ENCODE data around the gene TMEM135. TPM values are rescaled to one million over a fixed set of nuclear protein-coding genes. Genes with fewer than 3 reads are reported as not detected.
"Not testable (repeated sequence)": the region's sequence is repeated elsewhere in the genome, so short reads cannot be mapped to it uniquely, and the experiment has no call there.

TMEM135 gene
- total RNA-seq, 2 experiments from 2014 or later = 21.8 to 24.8 TPM

DNA sequence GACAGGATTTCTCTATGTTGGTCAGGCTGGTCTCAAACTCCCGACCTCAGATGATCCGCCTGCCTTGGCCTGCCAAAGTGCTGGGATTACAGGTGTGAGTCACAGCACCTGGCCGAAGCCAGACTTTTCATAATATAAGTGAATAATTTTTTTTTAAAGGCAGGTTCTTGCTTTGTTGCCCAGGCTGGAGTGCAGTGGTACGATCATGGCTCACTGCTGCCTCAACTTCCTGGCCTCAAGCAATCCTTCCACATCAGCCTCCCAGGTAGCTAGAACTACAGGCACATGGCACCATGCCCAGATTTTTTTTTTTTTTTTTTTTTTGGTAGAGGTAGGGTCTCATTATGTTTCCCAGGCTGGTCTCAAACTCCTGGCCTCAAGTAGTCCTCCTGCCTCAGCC is 33.5 kb upstream of the TMEM135 start:
- H3K27me3 Mint-ChIP-seq (ENCODE audit: low read depth); DNase-seq; H3K36me3 Mint-ChIP-seq (ENCODE audit: low read depth); H3K4me1 Mint-ChIP-seq (ENCODE audit: low read depth); H3K4me3 Mint-ChIP-seq; H3K9me3 Mint-ChIP-seq; intact Hi-C loops (cut with micrococcal nuclease); H3K27ac Mint-ChIP-seq: not testable (repeated sequence)
- CTCF ChIA-PET = interaction anchor here (0.7 kb wide), 1 partner anchor 349 kb away, joined by 3 read pairs; no protein-coding TSS in a partner anchor

DNA sequence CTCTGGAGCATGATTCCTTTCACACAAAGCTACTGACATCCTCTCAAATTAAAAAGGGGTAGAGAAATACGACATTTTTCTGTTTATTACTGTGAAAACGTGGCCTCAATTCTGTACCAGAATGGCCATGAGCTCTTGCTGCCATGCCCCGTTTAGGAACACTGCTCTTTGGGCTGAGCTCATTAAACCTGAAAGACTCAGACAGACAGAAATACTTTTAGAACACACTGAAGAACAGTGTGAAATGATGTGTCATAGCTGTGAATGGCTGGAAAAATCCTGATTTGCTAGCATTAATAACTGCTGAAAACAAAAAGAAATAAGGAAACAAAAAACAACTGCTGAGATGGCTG is 32.2 kb upstream of the TMEM135 start:
- H3K27me3 Mint-ChIP-seq (ENCODE audit: low read depth) = peaks cover 2% of the 10 kb centered on the region
- no peaks in the 10 kb centered on the region for H3K9me3 Mint-ChIP-seq
- intact Hi-C loops (cut with micrococcal nuclease) = no loop called here
- H3K4me1 Mint-ChIP-seq (ENCODE audit: low read depth) = no peaks in the 10 kb centered on the region
- no peak for DNase-seq
- CTCF ChIA-PET = interaction anchor here (0.6 to 0.9 kb wide), 2 partner anchors 15 to 25 kb away, joined by 3 to 4 read pairs; no protein-coding TSS in a partner anchor
- no peaks in the 10 kb centered on the region for H3K36me3 Mint-ChIP-seq (ENCODE audit: low read depth)
- H3K27ac Mint-ChIP-seq = no peak overlapping the region
- H3K4me3 Mint-ChIP-seq = no peak overlapping the region

DNA sequence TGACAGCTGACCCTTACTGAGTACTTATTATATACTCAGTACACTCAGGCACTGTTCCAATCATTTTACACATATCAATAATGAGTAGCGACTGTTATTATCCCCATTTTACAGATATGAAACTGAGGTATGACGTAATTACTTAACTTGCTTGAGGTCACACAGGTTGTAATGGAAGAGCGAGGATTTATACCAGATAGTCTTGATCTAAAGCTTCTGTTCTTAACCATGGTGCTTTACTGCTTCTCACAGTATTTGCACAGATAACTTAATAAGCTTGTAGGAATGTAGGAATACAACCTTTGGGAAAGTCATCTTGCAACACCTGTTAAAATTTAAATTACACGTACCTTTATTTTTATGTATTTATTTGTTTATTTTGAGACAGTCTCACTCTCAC is 31.7 kb upstream of the TMEM135 start:
- Mint-ChIP-seq H3K36me3 (ENCODE audit: low read depth) (no peaks in the 10 kb centered on the region), H3K9me3 (no peaks in the 10 kb centered on the region), H3K4me1 (ENCODE audit: low read depth) (no peaks in the 10 kb centered on the region), H3K4me3 (no peak overlapping the region), H3K27me3 (ENCODE audit: low read depth) (peaks cover 2% of the 10 kb centered on the region), H3K27ac (no peak overlapping the region)
- intact Hi-C loops (cut with micrococcal nuclease) = no loop called here
- DNase-seq = no peak
- CTCF ChIA-PET = interaction anchor here (0.9 kb wide), 1 partner anchor 16 kb away, joined by 3 read pairs; no protein-coding TSS in a partner anchor

DNA sequence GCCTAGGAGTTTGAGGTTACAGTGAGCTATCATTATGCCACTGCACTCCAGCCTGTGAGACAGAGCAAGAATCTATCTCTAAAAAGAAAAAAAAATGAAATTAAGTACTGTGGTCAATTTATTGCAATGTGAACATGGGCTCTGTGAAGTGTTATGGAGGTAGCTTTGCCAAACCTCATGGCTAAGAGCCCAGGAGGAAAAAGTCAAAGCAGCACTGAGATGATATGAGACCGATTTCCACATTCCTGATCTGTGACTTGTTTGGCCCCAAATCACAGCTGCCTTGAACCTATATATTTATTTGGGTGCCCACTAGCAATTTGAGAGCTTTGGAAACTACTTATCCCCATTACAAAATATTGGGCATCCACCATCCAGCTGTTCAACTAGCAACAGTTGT is 29.8 kb upstream of the TMEM135 start:
- Mint-ChIP-seq H3K27ac (no peak overlapping the region), H3K27me3 (ENCODE audit: low read depth) (peaks cover 2% of the 10 kb centered on the region), H3K9me3 (no peaks in the 10 kb centered on the region), H3K4me3 (no peak overlapping the region), H3K4me1 (ENCODE audit: low read depth) (no peaks in the 10 kb centered on the region), H3K36me3 (ENCODE audit: low read depth) (no peaks in the 10 kb centered on the region)
- CTCF ChIA-PET = no interaction called here
- DNase-seq = no peak
- intact Hi-C loops (cut with micrococcal nuclease) = no loop called here

DNA sequence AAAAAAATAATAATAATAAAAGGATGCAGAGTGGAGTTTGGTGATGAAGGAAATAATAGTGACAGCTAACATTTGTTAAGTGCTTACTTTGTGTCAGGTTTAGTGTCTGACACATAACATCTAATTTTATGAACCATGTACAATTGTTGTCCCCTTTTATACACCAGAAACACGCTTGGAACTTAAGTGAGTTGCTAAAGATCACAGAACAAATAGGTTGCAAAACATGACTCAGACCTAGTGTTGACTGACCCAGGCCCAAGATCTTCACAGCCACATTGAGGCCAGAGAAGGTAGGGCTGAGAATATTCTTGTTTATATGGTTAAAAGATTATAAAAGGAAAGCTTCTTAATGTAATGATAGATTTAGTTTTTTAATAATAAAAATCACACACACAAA is 25.6 kb upstream of the TMEM135 start:
- DNase-seq = no peak
- no peaks in the 10 kb centered on the region for H3K27me3 Mint-ChIP-seq (ENCODE audit: low read depth)
- H3K36me3 Mint-ChIP-seq (ENCODE audit: low read depth) = no peaks in the 10 kb centered on the region
- H3K9me3 Mint-ChIP-seq = no peaks in the 10 kb centered on the region
- no peaks in the 10 kb centered on the region for H3K4me1 Mint-ChIP-seq (ENCODE audit: low read depth)
- CTCF ChIA-PET = no interaction called here
- no peak overlapping the region for H3K27ac Mint-ChIP-seq
- intact Hi-C loops (cut with micrococcal nuclease) = no loop called here
- H3K4me3 Mint-ChIP-seq = no peak overlapping the region

DNA sequence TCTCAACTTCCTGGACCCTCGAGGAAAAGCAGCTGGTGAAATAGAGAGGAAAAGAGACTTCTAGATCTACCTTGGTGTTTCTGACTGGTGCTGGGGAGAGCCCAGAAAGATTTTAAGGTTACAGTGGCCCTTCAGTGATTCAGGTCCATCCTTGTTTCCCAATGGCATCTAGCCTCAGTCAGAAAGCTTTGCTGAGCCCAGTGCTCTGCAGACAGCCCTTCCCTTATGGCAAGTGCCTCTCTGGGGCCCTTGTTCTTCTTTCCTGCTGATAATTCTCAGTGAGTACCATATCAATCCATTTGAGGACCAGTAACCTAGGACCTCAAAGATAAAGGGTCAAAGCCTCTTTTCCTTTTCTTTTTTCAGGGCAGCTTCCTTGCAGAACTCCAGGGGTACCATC is 25.1 kb upstream of the TMEM135 start:
- no peaks in the 10 kb centered on the region for H3K9me3 Mint-ChIP-seq
- H3K27me3 Mint-ChIP-seq (ENCODE audit: low read depth) = no peaks in the 10 kb centered on the region
- no peak overlapping the region for H3K27ac Mint-ChIP-seq
- H3K4me1 Mint-ChIP-seq (ENCODE audit: low read depth) = no peaks in the 10 kb centered on the region
- DNase-seq = no peak
- CTCF ChIA-PET = no interaction called here
- no peaks in the 10 kb centered on the region for H3K36me3 Mint-ChIP-seq (ENCODE audit: low read depth)
- intact Hi-C loops (cut with micrococcal nuclease) = no loop called here
- no peak overlapping the region for H3K4me3 Mint-ChIP-seq

DNA sequence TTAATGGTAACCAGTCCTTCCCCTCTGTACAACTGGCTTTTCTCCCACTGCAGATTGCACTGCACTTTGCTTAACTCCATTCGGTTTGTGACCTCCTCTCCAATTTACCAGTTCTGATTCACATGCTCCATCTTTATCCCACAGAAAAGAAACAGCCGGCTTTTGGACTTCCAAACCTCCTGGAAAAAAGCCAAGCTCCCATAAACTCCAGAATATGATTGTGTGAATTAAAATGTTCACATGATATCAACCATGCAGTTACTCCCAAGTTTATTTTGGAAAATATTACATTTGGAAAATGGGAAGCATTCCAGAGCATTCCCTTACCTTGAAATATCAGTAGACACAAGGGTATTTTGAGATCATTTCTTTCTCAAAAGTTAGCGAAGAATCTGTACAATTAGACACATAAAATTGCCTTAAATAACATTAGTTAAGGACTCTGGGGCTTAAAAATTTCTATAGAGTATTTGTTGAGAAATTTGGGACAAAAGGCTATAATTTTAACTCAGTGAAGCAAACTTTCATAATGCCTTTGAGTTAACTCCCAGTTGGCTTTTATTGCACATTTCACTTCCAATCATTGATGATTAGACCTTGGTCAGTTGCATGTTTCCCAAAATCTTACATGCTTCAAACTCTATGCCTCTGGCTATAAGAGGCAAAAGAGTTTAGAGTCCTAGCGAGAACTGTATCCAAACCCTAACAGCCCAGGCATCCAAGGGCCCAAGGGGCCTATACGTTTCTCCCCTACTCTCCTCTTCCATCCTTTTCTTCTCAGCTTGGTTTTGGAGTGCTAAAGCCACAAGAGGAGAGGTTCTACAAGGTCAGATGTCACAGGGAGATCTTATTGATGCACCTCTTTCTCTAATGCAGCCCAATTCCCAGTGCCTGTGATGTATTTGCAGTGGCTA is 23.6 kb upstream of the TMEM135 start:
- DNase-seq = no peak
- Mint-ChIP-seq H3K27me3 (ENCODE audit: low read depth) (no peaks in the 10 kb centered on the region), H3K4me1 (ENCODE audit: low read depth) (no peaks in the 10 kb centered on the region), H3K4me3 (no peak overlapping the region), H3K36me3 (ENCODE audit: low read depth) (no peaks in the 10 kb centered on the region), H3K9me3 (no peaks in the 10 kb centered on the region), H3K27ac (no peak overlapping the region)
- intact Hi-C loops (cut with micrococcal nuclease) = no loop called here
- CTCF ChIA-PET = no interaction called here

DNA sequence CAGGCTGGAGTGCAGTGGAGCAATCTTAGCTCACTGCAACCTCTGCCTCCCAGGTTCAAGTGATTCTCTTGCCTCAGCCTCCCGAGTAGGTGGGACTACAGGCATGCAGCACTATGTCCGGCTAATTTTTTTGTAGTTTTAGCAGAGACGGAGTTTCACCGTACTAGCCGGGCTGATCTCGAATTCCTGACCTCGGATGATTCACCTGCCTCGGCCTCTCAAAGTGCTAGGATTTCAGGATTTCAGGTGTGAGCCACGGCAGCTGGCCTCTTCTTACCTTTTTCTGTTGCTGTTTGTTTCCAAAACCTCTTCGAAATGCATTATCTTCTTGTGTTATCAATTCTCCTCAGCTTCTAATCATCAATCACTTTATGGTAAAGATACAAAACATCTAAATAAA is 22.1 kb upstream of the TMEM135 start:
- no peak overlapping the region for H3K27ac Mint-ChIP-seq
- CTCF ChIA-PET = interaction anchor here (0.9 kb wide), 1 partner anchor 16 kb away, joined by 4 read pairs; no protein-coding TSS in a partner anchor
- intact Hi-C loops (cut with micrococcal nuclease) = no loop called here
- no peak overlapping the region for H3K4me3 Mint-ChIP-seq
- H3K4me1 Mint-ChIP-seq (ENCODE audit: low read depth) = no peaks in the 10 kb centered on the region
- H3K9me3 Mint-ChIP-seq = no peaks in the 10 kb centered on the region
- H3K27me3 Mint-ChIP-seq (ENCODE audit: low read depth) = no peaks in the 10 kb centered on the region
- H3K36me3 Mint-ChIP-seq (ENCODE audit: low read depth) = no peaks in the 10 kb centered on the region
- DNase-seq = no peak

DNA sequence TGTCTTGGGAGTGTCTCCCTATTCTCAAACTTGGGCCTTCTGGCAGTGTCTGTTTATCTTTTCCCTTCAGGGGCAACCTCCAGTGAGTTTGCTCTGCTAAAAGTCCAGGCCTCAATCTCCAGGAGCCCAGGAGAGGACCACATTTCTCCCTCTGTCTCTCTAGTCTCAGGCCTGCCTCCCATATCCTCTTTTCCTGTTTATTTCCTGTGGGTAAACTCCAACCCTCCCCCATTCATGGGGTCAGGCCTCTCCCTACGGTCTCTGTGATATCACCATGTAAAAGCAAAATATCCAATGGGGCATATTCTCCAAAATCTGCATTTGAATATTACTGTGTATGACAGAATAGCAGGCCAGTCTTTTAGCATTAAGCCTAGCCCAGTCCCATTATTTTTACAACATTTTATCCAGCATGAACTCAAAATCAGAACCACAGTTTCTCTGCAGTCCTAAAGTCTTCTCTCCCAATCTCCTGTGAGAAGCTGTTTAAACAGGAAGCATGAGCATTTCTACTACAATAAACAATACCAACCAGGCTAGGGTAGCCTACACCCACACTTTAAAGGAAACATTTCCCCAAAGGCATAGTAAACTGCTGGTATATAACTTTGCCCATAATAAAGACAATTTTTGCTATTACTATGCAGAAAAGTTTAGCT is 18.0 kb upstream of the TMEM135 start:
- Mint-ChIP-seq H3K9me3 (no peaks in the 10 kb centered on the region), H3K27ac (no peak overlapping the region), H3K4me3 (no peak overlapping the region), H3K4me1 (ENCODE audit: low read depth) (no peaks in the 10 kb centered on the region), H3K27me3 (ENCODE audit: low read depth) (no peaks in the 10 kb centered on the region), H3K36me3 (ENCODE audit: low read depth) (no peaks in the 10 kb centered on the region)
- intact Hi-C loops (cut with micrococcal nuclease) = no loop called here
- CTCF ChIA-PET = no interaction called here
- DNase-seq = no peak

DNA sequence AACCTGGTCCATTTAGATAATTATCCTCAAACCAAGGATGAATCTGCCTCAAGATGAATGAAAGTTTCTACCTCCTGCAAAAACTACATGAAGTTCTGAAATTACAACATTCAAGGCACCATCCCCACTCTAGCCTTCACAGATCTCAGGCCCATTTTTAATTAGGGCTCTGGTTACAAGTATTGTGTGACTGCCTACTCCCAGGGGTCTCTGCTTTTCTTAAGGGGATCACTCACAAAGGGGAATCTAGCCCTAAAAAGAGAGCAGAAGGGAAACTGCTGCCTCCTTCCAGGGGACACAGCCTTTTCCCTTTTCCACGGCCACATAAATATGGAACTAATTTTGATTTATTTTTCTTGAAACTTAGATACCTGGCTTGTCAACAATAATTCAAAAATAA is 17.4 kb upstream of the TMEM135 start:
- H3K27me3 Mint-ChIP-seq (ENCODE audit: low read depth) = no peaks in the 10 kb centered on the region
- intact Hi-C loops (cut with micrococcal nuclease) = no loop called here
- CTCF ChIA-PET = no interaction called here

DNA sequence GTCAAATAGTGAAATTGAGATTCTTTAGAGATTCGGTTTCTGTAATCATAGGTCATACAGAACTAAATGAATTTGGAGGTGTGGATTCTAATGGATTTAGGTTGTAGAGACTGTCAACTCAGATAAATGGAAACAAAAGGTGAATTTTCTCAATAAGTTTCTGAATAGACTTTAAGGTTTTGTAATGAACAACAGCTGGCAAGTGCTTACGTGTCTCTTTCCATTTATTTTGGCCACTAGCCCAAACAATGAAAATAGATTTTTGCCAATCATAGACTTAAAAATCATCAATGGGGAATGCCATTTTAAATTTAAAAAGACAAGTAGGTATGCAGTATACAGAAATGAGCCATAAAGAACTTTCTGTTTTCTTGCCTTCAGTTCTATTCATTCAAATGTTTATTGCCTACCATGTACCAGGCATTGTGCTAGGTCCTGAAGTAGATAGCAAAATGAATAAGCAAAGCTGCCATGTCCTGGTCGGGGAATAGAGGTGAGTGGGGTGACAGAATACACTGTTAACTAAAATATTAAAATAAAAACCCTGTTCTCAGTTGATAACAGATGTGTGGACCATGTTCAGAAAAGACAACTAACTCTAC is 16.9 kb upstream of the TMEM135 start:
- H3K36me3 Mint-ChIP-seq (ENCODE audit: low read depth) = no peaks in the 10 kb centered on the region
- H3K4me3 Mint-ChIP-seq = no peak overlapping the region
- intact Hi-C loops (cut with micrococcal nuclease) = no loop called here
- no peak overlapping the region for H3K27ac Mint-ChIP-seq
- no peak for DNase-seq
- CTCF ChIA-PET = no interaction called here
- no peaks in the 10 kb centered on the region for H3K9me3 Mint-ChIP-seq
- no peaks in the 10 kb centered on the region for H3K27me3 Mint-ChIP-seq (ENCODE audit: low read depth)
- no peaks in the 10 kb centered on the region for H3K4me1 Mint-ChIP-seq (ENCODE audit: low read depth)

More for the DNA sequence above, 17.4 kb upstream of the TMEM135 start:
- Mint-ChIP-seq H3K27ac (no peak overlapping the region), H3K4me1 (ENCODE audit: low read depth) (no peaks in the 10 kb centered on the region), H3K4me3 (no peak overlapping the region), H3K9me3 (no peaks in the 10 kb centered on the region), H3K36me3 (ENCODE audit: low read depth) (no peaks in the 10 kb centered on the region)
- no peak for DNase-seq

DNA sequence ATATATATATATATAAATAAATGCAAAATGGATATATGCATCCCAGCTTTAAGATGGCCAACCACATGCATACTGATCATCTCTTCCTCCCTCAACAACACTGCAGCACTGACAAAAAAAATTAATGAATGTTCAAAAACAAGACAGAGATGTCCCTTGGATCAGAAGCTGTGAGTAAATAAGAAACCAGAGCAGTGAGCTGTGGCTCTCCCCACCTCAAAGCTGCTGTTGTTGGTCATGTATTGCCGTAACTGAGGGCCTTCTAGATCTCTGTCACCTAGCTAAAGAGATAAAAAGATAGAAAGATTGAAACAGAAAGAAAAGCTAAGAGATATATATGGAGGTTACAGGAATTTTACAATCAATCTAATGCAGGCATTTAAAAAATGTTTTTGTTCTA is 15.5 kb upstream of the TMEM135 start:
- Mint-ChIP-seq H3K27me3 (ENCODE audit: low read depth) (no peaks in the 10 kb centered on the region), H3K36me3 (ENCODE audit: low read depth) (no peaks in the 10 kb centered on the region), H3K4me1 (ENCODE audit: low read depth) (no peaks in the 10 kb centered on the region), H3K9me3 (no peaks in the 10 kb centered on the region), H3K27ac (no peak overlapping the region), H3K4me3 (no peak overlapping the region)
- CTCF ChIA-PET = no interaction called here
- no peak for DNase-seq
- intact Hi-C loops (cut with micrococcal nuclease) = no loop called here

DNA sequence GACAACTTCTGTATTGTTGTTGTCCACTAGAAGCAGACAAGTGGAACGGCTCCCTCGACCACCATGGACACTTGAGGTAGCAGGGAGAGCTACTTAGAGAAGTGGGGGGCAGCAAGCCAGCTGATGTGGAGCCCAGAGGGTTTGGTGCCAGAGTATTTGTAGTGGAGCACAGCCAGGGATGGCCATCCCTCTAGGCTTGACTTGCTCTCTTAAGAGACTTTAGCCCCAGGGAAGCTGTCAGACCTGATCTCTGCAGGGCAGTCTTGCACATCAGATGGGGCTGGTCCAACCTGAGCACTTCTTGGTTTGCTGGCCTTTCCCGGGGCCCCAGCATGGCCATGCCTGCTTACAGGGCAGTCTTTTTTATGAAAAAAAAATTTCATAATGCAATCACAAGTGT is 15.0 kb upstream of the TMEM135 start:
- H3K27me3 Mint-ChIP-seq (ENCODE audit: low read depth) = no peaks in the 10 kb centered on the region
- no peak overlapping the region for H3K27ac Mint-ChIP-seq
- no peaks in the 10 kb centered on the region for H3K9me3 Mint-ChIP-seq
- H3K4me1 Mint-ChIP-seq (ENCODE audit: low read depth) = no peaks in the 10 kb centered on the region
- CTCF ChIA-PET = no interaction called here
- no peak for DNase-seq
- H3K4me3 Mint-ChIP-seq = no peak overlapping the region
- H3K36me3 Mint-ChIP-seq (ENCODE audit: low read depth) = no peaks in the 10 kb centered on the region
- intact Hi-C loops (cut with micrococcal nuclease) = no loop called here

Data from activated naive CD4-positive, alpha-beta T cell treated with anti-CD3 and anti-CD28 coated beads for 36 hours (primary cell).